Nephron progenitor cell (in vitro differentiated cells): ENCODE measurements around the gene TMEM117.
A peak's percentile ranks its signal among the peaks of the same experiment; 100 is the strongest.
"Not testable (repeated sequence)": the region's sequence is repeated elsewhere in the genome, so short reads cannot be mapped to it uniquely, and the experiment has no call there.

Experiments
- DNase-seq: peaks from one replicate; pipeline ENCODE4 v3.0.0; 2021
- H3K27ac Mint-ChIP-seq: 2 replicates; pipeline ENCODE4 v1.8.0; 2021; ENCODE audit warnings: mild to moderate bottlenecking, moderate library complexity, mixed read lengths
- H3K27me3 Mint-ChIP-seq: 2 replicates; pipeline ENCODE4 v1.8.0; 2021; ENCODE audit warnings: mild to moderate bottlenecking, low read depth, mixed read lengths; ENCODE audit not compliant: poor library complexity
- H3K36me3 Mint-ChIP-seq: 2 replicates; pipeline ENCODE4 v1.8.0; 2021; ENCODE audit warnings: low read depth, mixed read lengths
- H3K4me1 Mint-ChIP-seq: 2 replicates; pipeline ENCODE4 v1.8.0; 2021; ENCODE audit warnings: mixed read lengths
- H3K4me3 Mint-ChIP-seq: 2 replicates; pipeline ENCODE4 v1.8.0; 2021; ENCODE audit warnings: mild to moderate bottlenecking, moderate library complexity, mixed read lengths
- H3K9me3 Mint-ChIP-seq: 2 replicates; pipeline ENCODE4 v1.8.0; 2021; ENCODE audit warnings: mild to moderate bottlenecking, moderate library complexity, mixed read lengths
- CTCF ChIP-seq: fragments of 200-600 bp; sonication (generic); IDR thresholded peaks from 2 replicates; pipeline ENCODE4 v1.5.0; 2021; ENCODE audit warnings: antibody characterized with exemption

Gene TMEM117

DNA sequence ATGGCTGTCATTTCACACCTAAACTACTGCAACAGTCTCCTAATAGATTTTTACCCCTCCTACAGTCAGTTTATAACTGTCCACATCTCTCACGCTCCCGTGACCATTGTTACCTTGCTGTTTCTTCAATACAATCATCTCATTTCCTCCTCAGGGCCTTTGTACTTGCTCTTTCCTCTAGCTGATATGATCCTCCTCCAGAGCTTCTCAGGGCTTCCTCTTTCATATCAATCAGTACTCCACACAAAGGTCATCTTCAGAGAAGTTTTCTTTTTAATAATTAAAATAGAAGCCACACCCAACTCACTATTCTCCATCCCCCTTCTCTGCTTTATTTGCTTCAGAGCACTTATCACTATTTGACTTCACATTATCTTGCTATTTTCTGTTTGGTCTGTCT, 532.0 kb downstream of the TMEM117 start:
- no peak for TF ChIP-seq CTCF
- no peak for DNase-seq
- no peaks in the 10 kb centered on the region for H3K9me3 Mint-ChIP-seq
- no peaks in the 10 kb centered on the region for H3K36me3 Mint-ChIP-seq
- no peak overlapping the region for H3K4me3 Mint-ChIP-seq
- no peaks in the 10 kb centered on the region for H3K4me1 Mint-ChIP-seq
- peak overlapping the region; percentile 36 for H3K27ac Mint-ChIP-seq
- no peaks in the 10 kb centered on the region for H3K27me3 Mint-ChIP-seq

DNA sequence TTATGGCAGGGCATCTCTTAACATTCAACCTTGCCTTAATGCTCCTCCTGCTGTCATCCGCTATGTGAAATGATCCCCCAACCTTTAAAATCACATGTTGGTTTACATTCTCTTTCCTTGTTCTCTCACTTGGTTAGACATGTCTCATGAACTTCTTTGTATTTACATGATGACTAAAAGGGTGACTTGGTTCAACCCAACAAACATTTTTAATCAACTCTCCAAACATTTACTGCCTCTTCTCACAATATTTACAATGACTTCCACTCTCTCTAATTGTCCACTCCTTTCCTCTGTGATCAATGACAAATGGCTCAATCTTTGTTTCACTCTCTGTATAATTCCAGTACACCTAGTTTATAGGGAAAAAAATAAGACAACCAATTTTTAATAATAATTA, 534.1 kb downstream of the TMEM117 start:
- Mint-ChIP-seq H3K4me1 (no peaks in the 10 kb centered on the region), H3K4me3 (no peak overlapping the region), H3K27me3 (no peaks in the 10 kb centered on the region), H3K36me3 (no peaks in the 10 kb centered on the region), H3K9me3 (no peaks in the 10 kb centered on the region), H3K27ac (no peak overlapping the region)
- DNase-seq: no peak
- no peak for TF ChIP-seq CTCF

GRCh38 chr12:44370982-44371381, 535.1 kb downstream of the TMEM117 start:
- no peaks in the 10 kb centered on the region for H3K36me3 Mint-ChIP-seq
- no peaks in the 10 kb centered on the region for H3K27me3 Mint-ChIP-seq
- no peak for TF ChIP-seq CTCF
- no peaks in the 10 kb centered on the region for H3K4me1 Mint-ChIP-seq
- no peak overlapping the region for H3K4me3 Mint-ChIP-seq
- no peaks in the 10 kb centered on the region for H3K9me3 Mint-ChIP-seq
- no peak overlapping the region for H3K27ac Mint-ChIP-seq
- no peak for DNase-seq

DNA sequence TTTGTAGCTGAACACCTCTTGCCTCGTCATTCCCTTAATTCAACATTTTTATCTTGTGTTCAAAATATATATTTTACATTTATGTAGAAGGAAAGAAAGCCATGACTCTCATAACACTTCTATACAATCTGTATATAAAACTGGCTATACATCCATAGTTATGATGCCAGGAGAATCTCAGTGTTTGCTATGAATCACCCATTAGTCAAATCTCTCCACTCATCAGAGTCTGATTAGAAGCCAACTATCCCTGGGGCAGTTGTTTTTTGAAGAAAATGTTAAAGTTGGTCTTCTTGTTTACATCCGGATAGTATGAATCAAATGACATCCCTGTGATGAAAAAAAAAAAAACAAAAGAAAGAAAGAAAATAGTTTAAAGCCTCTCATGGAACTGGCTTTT, 536.4 kb downstream of the TMEM117 start:
- Mint-ChIP-seq H3K4me3 (no peak overlapping the region), H3K4me1 (no peaks in the 10 kb centered on the region), H3K9me3 (no peaks in the 10 kb centered on the region), H3K27me3 (no peaks in the 10 kb centered on the region), H3K27ac (no peak overlapping the region), H3K36me3 (no peaks in the 10 kb centered on the region)
- TF ChIP-seq CTCF: no peak
- DNase-seq: no peak

GRCh38 chr12:44375694-44376093, 539.8 kb downstream of the TMEM117 start:
- no peaks in the 10 kb centered on the region for H3K27me3 Mint-ChIP-seq
- no peaks in the 10 kb centered on the region for H3K9me3 Mint-ChIP-seq
- H3K4me1 Mint-ChIP-seq: peaks cover 3% of the 10 kb centered on the region
- H3K4me3 Mint-ChIP-seq: no peak overlapping the region
- no peak overlapping the region for H3K27ac Mint-ChIP-seq
- H3K36me3 Mint-ChIP-seq: no peaks in the 10 kb centered on the region
- no peak for DNase-seq
- TF ChIP-seq CTCF: no peak

- no peak overlapping the region for H3K4me3 Mint-ChIP-seq
- no peaks in the 10 kb centered on the region for H3K9me3 Mint-ChIP-seq
- no peak overlapping the region for H3K27ac Mint-ChIP-seq
- H3K36me3 Mint-ChIP-seq: no peaks in the 10 kb centered on the region
- H3K27me3 Mint-ChIP-seq: no peaks in the 10 kb centered on the region
- no peak for DNase-seq
- TF ChIP-seq CTCF: no peak
- H3K4me1 Mint-ChIP-seq: peaks cover 3% of the 10 kb centered on the region
Observed at GRCh38 chr12:44377443-44378187, 541.7 kb downstream of the TMEM117 start.

GRCh38 chr12:44379113-44379512, 543.2 kb downstream of the TMEM117 start:
- not testable (repeated sequence) for H3K4me3 Mint-ChIP-seq, H3K36me3 Mint-ChIP-seq, H3K9me3 Mint-ChIP-seq, H3K27ac Mint-ChIP-seq, DNase-seq, H3K27me3 Mint-ChIP-seq
- peaks cover 13% of the 10 kb centered on the region for H3K4me1 Mint-ChIP-seq
